Activated B cell treated with CpG ODN at 0.5 μM for 24 hours (primary cell): ENCODE measurements around the gene LMAN2L. TPM values are rescaled to one million over a fixed set of nuclear protein-coding genes. Genes with fewer than 3 reads are reported as not detected.

ENCODE experiments used
- ATAC-seq: fragments of 200-7000 bp; cut with Tn5 transposase; one replicate; pipeline ENCODE4 v1.10.0; 2021; ENCODE audit warnings: low read depth, mild to moderate bottlenecking, moderate library complexity
- CTCF ChIA-PET: fragments of 350-600 bp; sonication (Branson Sonifier 250); formaldehyde crosslinking; loops from one replicate; lab custom pipeline; 2021; ENCODE audit warnings: antibody characterized with exemption; lab: Charles Lee
- POLR2A ChIA-PET: fragments of 350-600 bp; sonication (Branson Sonifier 250); formaldehyde crosslinking; loops from one replicate; lab custom pipeline; 2021; ENCODE audit warnings: antibody characterized with exemption; lab: Charles Lee
- DNase-seq: peaks from one replicate; pipeline ENCODE4 v3.0.0; 2022
- H3K27ac Mint-ChIP-seq: one replicate; pipeline ENCODE4 v1.8.0; 2020; ENCODE audit warnings: mixed read lengths
- H3K27me3 Mint-ChIP-seq: one replicate; pipeline ENCODE4 v1.8.0; 2021; ENCODE audit warnings: mixed read lengths
- H3K36me3 Mint-ChIP-seq: one replicate; pipeline ENCODE4 v1.8.0; 2021; ENCODE audit warnings: low read depth, mixed read lengths
- H3K4me1 Mint-ChIP-seq: one replicate; pipeline ENCODE4 v1.8.0; 2021; ENCODE audit warnings: mixed read lengths
- H3K4me3 Mint-ChIP-seq: one replicate; pipeline ENCODE4 v1.8.0; 2020; ENCODE audit warnings: mild to moderate bottlenecking, mixed read lengths
- H3K9me3 Mint-ChIP-seq: one replicate; pipeline ENCODE4 v1.8.0; 2020; ENCODE audit warnings: mixed read lengths
- intact Hi-C: fragments of 100-400 bp; cut with micrococcal nuclease; formaldehyde crosslinking; loops from one replicate; pipeline ENCODE4 v1.15.1; 2024
- total RNA-seq: library from RNA; stranded (reverse); gene quantifications from 2 replicates; pipeline ENCODE4 v1.2.3, GENCODE V29; 2022
- TF ChIP-seq, protein P1 (sequence below): fragments of 200-600 bp; IDR thresholded peaks from one replicate; pipeline ENCODE4 v1.8.0; 2022; ENCODE audit warnings: antibody characterized with exemption, mild to moderate bottlenecking

The LMAN2L gene
- total RNA-seq, 1 donor from 2014 or later: 8.9 TPM

DNA sequence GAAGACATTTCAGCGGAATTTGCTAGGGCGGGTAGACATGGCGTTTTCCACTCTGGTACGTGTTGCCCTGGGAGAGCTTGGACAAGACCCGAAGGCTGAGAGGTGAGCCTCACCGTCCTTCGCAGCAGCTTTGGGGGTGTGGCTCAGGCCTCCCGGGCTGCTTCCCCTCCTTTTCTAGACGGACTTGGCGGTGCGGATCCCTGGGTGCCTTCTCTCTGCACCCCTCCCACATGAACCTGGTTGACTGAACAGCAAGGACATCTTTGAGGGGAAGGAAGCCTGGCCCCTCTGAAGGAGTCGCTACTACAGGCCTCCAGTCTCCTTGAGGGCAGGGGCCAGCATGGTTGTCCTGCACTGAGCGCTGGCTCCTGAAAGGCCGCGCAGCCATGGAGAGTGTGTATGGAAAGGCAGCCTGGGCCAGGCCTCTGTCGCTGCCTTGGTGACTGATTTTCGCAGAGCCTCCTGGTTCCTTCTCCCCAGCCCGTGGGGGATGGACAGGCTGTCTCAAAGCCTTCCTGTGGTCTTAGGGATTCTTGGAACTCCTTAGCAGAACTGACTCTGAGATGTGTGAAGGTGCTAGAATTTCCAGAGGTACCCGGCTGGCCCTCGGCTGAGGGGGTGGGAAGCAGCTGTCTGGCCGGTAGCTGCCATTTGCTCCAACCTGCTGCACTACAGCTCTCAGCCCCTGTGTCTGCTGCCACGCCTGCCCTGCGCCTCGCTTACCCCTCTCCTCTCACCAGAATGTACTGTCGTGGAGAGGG is 30.8 kb upstream of the LMAN2L start:
- CTCF ChIA-PET: no interaction called here
- ATAC-seq: no peak
- no peaks in the 10 kb centered on the region for H3K27me3 Mint-ChIP-seq
- H3K4me3 Mint-ChIP-seq: no peak overlapping the region
- POLR2A ChIA-PET: no interaction called here
- peaks cover 73% of the 10 kb centered on the region for H3K4me1 Mint-ChIP-seq
- DNase-seq: no peak
- TF ChIP-seq, protein P1, sequence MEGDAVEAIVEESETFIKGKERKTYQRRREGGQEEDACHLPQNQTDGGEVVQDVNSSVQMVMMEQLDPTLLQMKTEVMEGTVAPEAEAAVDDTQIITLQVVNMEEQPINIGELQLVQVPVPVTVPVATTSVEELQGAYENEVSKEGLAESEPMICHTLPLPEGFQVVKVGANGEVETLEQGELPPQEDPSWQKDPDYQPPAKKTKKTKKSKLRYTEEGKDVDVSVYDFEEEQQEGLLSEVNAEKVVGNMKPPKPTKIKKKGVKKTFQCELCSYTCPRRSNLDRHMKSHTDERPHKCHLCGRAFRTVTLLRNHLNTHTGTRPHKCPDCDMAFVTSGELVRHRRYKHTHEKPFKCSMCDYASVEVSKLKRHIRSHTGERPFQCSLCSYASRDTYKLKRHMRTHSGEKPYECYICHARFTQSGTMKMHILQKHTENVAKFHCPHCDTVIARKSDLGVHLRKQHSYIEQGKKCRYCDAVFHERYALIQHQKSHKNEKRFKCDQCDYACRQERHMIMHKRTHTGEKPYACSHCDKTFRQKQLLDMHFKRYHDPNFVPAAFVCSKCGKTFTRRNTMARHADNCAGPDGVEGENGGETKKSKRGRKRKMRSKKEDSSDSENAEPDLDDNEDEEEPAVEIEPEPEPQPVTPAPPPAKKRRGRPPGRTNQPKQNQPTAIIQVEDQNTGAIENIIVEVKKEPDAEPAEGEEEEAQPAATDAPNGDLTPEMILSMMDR: no peak
- H3K9me3 Mint-ChIP-seq: no peaks in the 10 kb centered on the region
- intact Hi-C loops: no loop called here
- H3K27ac Mint-ChIP-seq: peak overlapping the region; percentile 4
- H3K36me3 Mint-ChIP-seq: peaks cover 10% of the 10 kb centered on the region

DNA sequence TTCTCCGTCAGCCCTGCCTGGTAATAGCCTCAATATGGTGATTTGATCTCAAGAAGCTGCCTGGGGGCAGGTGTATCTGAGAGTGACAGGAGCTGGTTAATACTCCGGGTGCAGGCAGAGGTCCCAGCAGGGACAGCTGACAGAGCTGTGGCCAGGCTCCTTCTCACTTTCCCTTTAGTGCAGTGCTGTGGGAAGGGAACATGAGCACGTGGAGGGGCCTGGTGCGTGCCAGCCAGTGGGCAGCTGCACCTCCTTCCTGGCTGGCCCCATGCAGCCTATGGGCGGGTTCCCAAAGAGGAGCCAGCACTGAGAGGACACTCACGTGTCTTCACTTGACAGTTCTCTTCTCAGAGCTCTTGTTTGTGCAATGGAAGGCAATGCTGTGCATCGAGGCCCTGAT is 29.9 kb upstream of the LMAN2L start:
- H3K4me3 Mint-ChIP-seq: no peak overlapping the region
- CTCF ChIA-PET: no interaction called here
- H3K27ac Mint-ChIP-seq: peak overlapping the region; percentile 59
- peaks cover 70% of the 10 kb centered on the region for H3K4me1 Mint-ChIP-seq
- ATAC-seq: no peak
- H3K9me3 Mint-ChIP-seq: no peaks in the 10 kb centered on the region
- no peak for DNase-seq
- intact Hi-C loops: loop anchor here (10.0 kb wide), 1 partner anchor 505 kb away; the partner anchor contains the start of genes CIAO1 and TMEM127
- peaks cover 10% of the 10 kb centered on the region for H3K36me3 Mint-ChIP-seq
- no peaks in the 10 kb centered on the region for H3K27me3 Mint-ChIP-seq
- TF ChIP-seq, protein P1: no peak
- POLR2A ChIA-PET: interaction anchor here (0.6 kb wide), 1 partner anchor 35 kb away, joined by 3 read pairs; no protein-coding TSS in a partner anchor

GRCh38 chr2:96768083-96768561 is 28.3 kb upstream of the LMAN2L start:
- DNase-seq (no peak), ATAC-seq (peak; percentile 69)
- ChIA-PET POLR2A (interaction anchor here (0.8 to 2.0 kb wide), 2 partner anchors 49 to 90 kb away, joined by 3 to 8 read pairs; partner anchors contain the start of gene ANKRD39), CTCF (interaction anchor here (1.4 to 1.7 kb wide), 2 partner anchors 33 to 34 kb away, joined by 4 to 5 read pairs; no protein-coding TSS in a partner anchor)
- H3K36me3 Mint-ChIP-seq: peaks cover 10% of the 10 kb centered on the region
- H3K9me3 Mint-ChIP-seq: no peaks in the 10 kb centered on the region
- peak overlapping the region; percentile 74 for H3K27ac Mint-ChIP-seq
- H3K4me1 Mint-ChIP-seq: peaks cover 73% of the 10 kb centered on the region
- TF ChIP-seq, protein P1: no peak
- peak overlapping the region; percentile 56 for H3K4me3 Mint-ChIP-seq
- no peaks in the 10 kb centered on the region for H3K27me3 Mint-ChIP-seq
- intact Hi-C loops: loop anchor here (10.0 kb wide), 1 partner anchor 503 kb away; the partner anchor contains the start of genes CIAO1 and TMEM127

- ChIA-PET CTCF (interaction anchor here (1.4 to 1.7 kb wide), 2 partner anchors 34 to 35 kb away, joined by 4 to 5 read pairs; no protein-coding TSS in a partner anchor), POLR2A (interaction anchor here (0.6 to 2.0 kb wide), 4 partner anchors 9 to 90 kb away, joined by 3 to 8 read pairs (median 4); partner anchors contain the start of gene ANKRD39)
- Mint-ChIP-seq H3K27me3 (no peaks in the 10 kb centered on the region), H3K36me3 (peaks cover 9% of the 10 kb centered on the region), H3K4me3 (peak overlapping the region; percentile 56), H3K4me1 (peaks cover 75% of the 10 kb centered on the region), H3K27ac (peak overlapping the region; percentile 74), H3K9me3 (no peaks in the 10 kb centered on the region)
- TF ChIP-seq, protein P1: no peak
- ATAC-seq: no peak
- no peak for DNase-seq
- intact Hi-C loops: loop anchor here (10.0 kb wide), 1 partner anchor 503 kb away; the partner anchor contains the start of genes CIAO1 and TMEM127
These were observed 27.4 kb upstream of the LMAN2L start for GRCh38 chr2:96767135-96767871.
